HG03457 (cell line): ENCODE results near the gene PPARD.
A peak's percentile ranks its signal among the peaks of the same experiment; 100 is the strongest.
"Not testable (repeated sequence)": the region's sequence is repeated elsewhere in the genome, so short reads cannot be mapped to it uniquely, and the experiment has no call there.

ENCODE experiments used
- ATAC-seq: cut with Tn5 transposase; IDR thresholded peaks from one replicate; pipeline ENCODE4 v1.9.1; 2021; ENCODE audit warnings: moderate number of reproducible peaks; ENCODE audit not compliant: unreplicated experiment

PPARD gene

GRCh38 chr6:35342258-35343091, at the start of gene PPARD:
TSS of gene PPARD (plus strand) at chr6:35342558. CDS start at chr6:35411088, 68,530 bp downstream.
- peak; percentile 88 for ATAC-seq

GRCh38 chr6:35293681-35294080, 48.7 kb upstream of the PPARD start:
- no peak for ATAC-seq

GRCh38 chr6:35294308-35294945, 47.9 kb upstream of the PPARD start:
- no peak for ATAC-seq

GRCh38 chr6:35295036-35295435, 47.3 kb upstream of the PPARD start:
- ATAC-seq, result no peak

- no peak for ATAC-seq
Measured at GRCh38 chr6:35295521-35296315, 46.6 kb upstream of the PPARD start.

- ATAC-seq, result no peak
Measured at GRCh38 chr6:35296931-35297600, 45.3 kb upstream of the PPARD start.

GRCh38 chr6:35297601-35298481, 44.5 kb upstream of the PPARD start, which contains the start of gene DEF6:
TSS of gene DEF6 (plus strand) at chr6:35297818. CDS start at chr6:35297857, 39 bp downstream.
- ATAC-seq, result peak; percentile 70

- ATAC-seq, result no peak
Measured at GRCh38 chr6:35298625-35299140, 43.7 kb upstream of the PPARD start.

- ATAC-seq, result no peak
Measured at GRCh38 chr6:35299674-35300073, 42.7 kb upstream of the PPARD start.

GRCh38 chr6:35300848-35301247, 41.5 kb upstream of the PPARD start:
- no peak for ATAC-seq

- ATAC-seq, result peak; percentile 70
Measured at GRCh38 chr6:35302604-35303241, 39.6 kb upstream of the PPARD start.

- no peak for ATAC-seq
Measured at GRCh38 chr6:35304299-35304698, 38.1 kb upstream of the PPARD start.

- ATAC-seq, result no peak
Measured at GRCh38 chr6:35305117-35305516, 37.2 kb upstream of the PPARD start.

- ATAC-seq, result not testable (repeated sequence)
Measured at GRCh38 chr6:35307138-35307537, 35.2 kb upstream of the PPARD start.

- not testable (repeated sequence) for ATAC-seq
Measured at GRCh38 chr6:35308543-35308942, 33.8 kb upstream of the PPARD start.

- ATAC-seq, result no peak
Measured at GRCh38 chr6:35309611-35310264, 32.6 kb upstream of the PPARD start.

- no peak for ATAC-seq
Measured at GRCh38 chr6:35310265-35310831, 32.0 kb upstream of the PPARD start.

GRCh38 chr6:35311390-35312075, 30.8 kb upstream of the PPARD start:
- ATAC-seq, result no peak
